ENCODE results near the gene SLC26A9. TPM values are rescaled to one million over a fixed set of nuclear protein-coding genes. Genes with fewer than 3 reads are reported as not detected.
A peak's percentile ranks its signal among the peaks of the same experiment; 100 is the strongest.

SLC26A9 gene
- total and polyA plus RNA-seq, 10 of the 15 experiments (the other 5 are each of a cell fraction or from before 2014, with no cell fraction given), result 0.09 to 0.40 (median 0.17) TPM

- ChIA-PET POLR2A (no interaction called here), SMC1A (ENCODE audit: uncharacterized antibody, unreplicated experiment) (interaction anchor here (1.2 to 2.7 kb wide), 4 partner anchors 131 to 313 kb away, joined by 3 to 11 read pairs (median 5); no protein-coding TSS in a partner anchor), CTCF (interaction anchor here (0.9 to 3.0 kb wide), 8 partner anchors 13 to 313 kb away, joined by 3 to 13 read pairs (median 6); no protein-coding TSS in a partner anchor), RAD21 (ENCODE audit: unreplicated experiment) (interaction anchor here (1.0 to 2.4 kb wide), 2 partner anchors 53 to 54 kb away, joined by 3 to 6 read pairs; no protein-coding TSS in a partner anchor)
- intact Hi-C loops (cut with micrococcal nuclease; ENCODE audit: unreplicated experiment), result no loop called here
- TF ChIP-seq BHLHE40 (IDR thresholded peaks at IDR 0.05; ENCODE audit: borderline replicate concordance in 1 of 2, low read depth in 2 of 2, low read length in 1 of 2) (no peak), MXI1 (IDR thresholded peaks at IDR 0.05; ENCODE audit: low read depth, low read length) (no peak), BMI1 (IDR thresholded peaks at IDR 0.05; ENCODE audit: borderline replicate concordance) (no peak), SIN3A (IDR thresholded peaks at IDR 0.05; ENCODE audit: low read depth, low read length) (no peak), ZNF622 (IDR thresholded peaks at IDR 0.05) (no peak), CBX5 (IDR thresholded peaks at IDR 0.05; ENCODE audit: low read depth) (no peak), POLR2AphosphoS5 (IDR thresholded peaks at IDR 0.05; ENCODE audit: low read length) (no peak)
- TF ChIP-seq, protein P1, sequence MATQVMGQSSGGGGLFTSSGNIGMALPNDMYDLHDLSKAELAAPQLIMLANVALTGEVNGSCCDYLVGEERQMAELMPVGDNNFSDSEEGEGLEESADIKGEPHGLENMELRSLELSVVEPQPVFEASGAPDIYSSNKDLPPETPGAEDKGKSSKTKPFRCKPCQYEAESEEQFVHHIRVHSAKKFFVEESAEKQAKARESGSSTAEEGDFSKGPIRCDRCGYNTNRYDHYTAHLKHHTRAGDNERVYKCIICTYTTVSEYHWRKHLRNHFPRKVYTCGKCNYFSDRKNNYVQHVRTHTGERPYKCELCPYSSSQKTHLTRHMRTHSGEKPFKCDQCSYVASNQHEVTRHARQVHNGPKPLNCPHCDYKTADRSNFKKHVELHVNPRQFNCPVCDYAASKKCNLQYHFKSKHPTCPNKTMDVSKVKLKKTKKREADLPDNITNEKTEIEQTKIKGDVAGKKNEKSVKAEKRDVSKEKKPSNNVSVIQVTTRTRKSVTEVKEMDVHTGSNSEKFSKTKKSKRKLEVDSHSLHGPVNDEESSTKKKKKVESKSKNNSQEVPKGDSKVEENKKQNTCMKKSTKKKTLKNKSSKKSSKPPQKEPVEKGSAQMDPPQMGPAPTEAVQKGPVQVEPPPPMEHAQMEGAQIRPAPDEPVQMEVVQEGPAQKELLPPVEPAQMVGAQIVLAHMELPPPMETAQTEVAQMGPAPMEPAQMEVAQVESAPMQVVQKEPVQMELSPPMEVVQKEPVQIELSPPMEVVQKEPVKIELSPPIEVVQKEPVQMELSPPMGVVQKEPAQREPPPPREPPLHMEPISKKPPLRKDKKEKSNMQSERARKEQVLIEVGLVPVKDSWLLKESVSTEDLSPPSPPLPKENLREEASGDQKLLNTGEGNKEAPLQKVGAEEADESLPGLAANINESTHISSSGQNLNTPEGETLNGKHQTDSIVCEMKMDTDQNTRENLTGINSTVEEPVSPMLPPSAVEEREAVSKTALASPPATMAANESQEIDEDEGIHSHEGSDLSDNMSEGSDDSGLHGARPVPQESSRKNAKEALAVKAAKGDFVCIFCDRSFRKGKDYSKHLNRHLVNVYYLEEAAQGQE (IDR thresholded peaks at IDR 0.05; ENCODE audit: low read depth, low read length), result no peak
- 23% methylated on average over 4 of the region's 4 CpGs for WGBS (ENCODE audit: insufficient coverage, insufficient replicate concordance, low lambda C conversion rate, missing lambda C conversion rate)
- no peaks in the 10 kb centered on the region for H3K36me3 ChIP-seq (ENCODE audit: control insufficient read depth in 2 of 2, insufficient read depth in 2 of 2, low read length in 1 of 2)
- no peak for FAIRE-seq
- peak; percentile 30; the same call in 1 of the 3 replicates for ATAC-seq
- no peaks in the 10 kb centered on the region; a peak in 1 of 4 replicates for H3K27me3 ChIP-seq (replicated peaks in 1 of 2; ENCODE audit: control insufficient read depth in 2 of 2, insufficient read depth in 2 of 2, low read length in 1 of 2)
- no peak for DNase-seq (ENCODE audit: low read depth, low spot score)
- H3K9ac ChIP-seq (ENCODE audit: control insufficient read depth, insufficient read depth, low read length), result no peak overlapping the region
- H3K4me1 ChIP-seq (ENCODE audit: control insufficient read depth, insufficient read depth, low read length), result no peaks in the 10 kb centered on the region
- no peak overlapping the region for H3K27ac ChIP-seq (ENCODE audit: control insufficient read depth, insufficient read depth)
- H3K79me2 ChIP-seq (ENCODE audit: control insufficient read depth, insufficient read depth, low read length), result no peaks in the 10 kb centered on the region
- no peak overlapping the region for H3K4me3 ChIP-seq
- no peak overlapping the region for H3K4me2 ChIP-seq (ENCODE audit: control insufficient read depth, insufficient read depth)
- H4K20me1 ChIP-seq (ENCODE audit: control insufficient read depth, insufficient read depth), result no peaks in the 10 kb centered on the region
- H2AFZ ChIP-seq (ENCODE audit: control insufficient read depth, low read depth, low read length), result no peak overlapping the region
- in situ Hi-C loops (cut with MboI), result no loop called here
- BruUV-seq (replicated peaks), result no TSS peak
- no peaks in the 10 kb centered on the region for H3K9me3 ChIP-seq (replicated peaks; ENCODE audit: control insufficient read depth, insufficient read depth, low read length)
Measured at GRCh38 chr1:205972081-205972480, 28.8 kb upstream of the SLC26A9 start.
